ENCODE results near the gene PDAP1. TPM values are rescaled to one million over a fixed set of nuclear protein-coding genes. Genes with fewer than 3 reads are reported as not detected.
A peak's percentile ranks its signal among the peaks of the same experiment; 100 is the strongest.

The PDAP1 gene
- total RNA-seq, 1 donor from 2014 or later, result 105 TPM

- peak overlapping the region; percentile 99 for H3K27ac Mint-ChIP-seq
- no peak for DNase-seq
- ATAC-seq (ENCODE audit: low read depth), result peak; percentile 4
- intact Hi-C loops (cut with micrococcal nuclease), result loop anchor here (2.0 to 10.0 kb wide), 2 partner anchors 150 to 264 kb away; partner anchors contain the start of genes SMURF1 and ZNF655
- no peak for TF ChIP-seq CTCF (IDR thresholded peaks at IDR 0.05)
- peaks cover 54% of the 10 kb centered on the region for H3K36me3 Mint-ChIP-seq (ENCODE audit: low read depth)
- ChIA-PET CTCF (interaction anchor here (1.0 to 2.0 kb wide), 6 partner anchors 10 to 43 kb away, joined by 3 to 5 read pairs (median 3); no protein-coding TSS in a partner anchor), POLR2A (interaction anchor here (0.6 to 5.0 kb wide), 31 partner anchors 9 to 1177 kb away, joined by 3 to 189 read pairs (median 7); partner anchors contain the start of genes ARPC1A, ARPC1B, ATP5MF and CPSF4)
- H3K9me3 Mint-ChIP-seq, result no peaks in the 10 kb centered on the region
- no peaks in the 10 kb centered on the region for H3K27me3 Mint-ChIP-seq
- peaks cover 51% of the 10 kb centered on the region for H3K4me1 Mint-ChIP-seq
- H3K4me3 Mint-ChIP-seq, result peak overlapping the region; percentile 100
Observed at GRCh38 chr7:99409192-99409572, 785 bp upstream of the PDAP1 start.

- Mint-ChIP-seq H3K4me1 (peaks cover 57% of the 10 kb centered on the region), H3K27me3 (no peaks in the 10 kb centered on the region), H3K27ac (peak overlapping the region; percentile 99), H3K4me3 (peak overlapping the region; percentile 100), H3K36me3 (ENCODE audit: low read depth) (peaks cover 60% of the 10 kb centered on the region), H3K9me3 (no peaks in the 10 kb centered on the region)
- no peak for TF ChIP-seq CTCF (IDR thresholded peaks at IDR 0.05)
- DNase-seq, result peak; percentile 27
- POLR2A ChIA-PET, result interaction anchor here (1.0 to 5.0 kb wide), 25 partner anchors 8 to 1094 kb away, joined by 3 to 189 read pairs (median 9); partner anchors contain the start of genes ARPC1A, ARPC1B, ATP5MF and CPSF4
- CTCF ChIA-PET, result interaction anchor here (0.8 to 2.0 kb wide), 5 partner anchors 9 to 43 kb away, joined by 3 to 7 read pairs (median 5); no protein-coding TSS in a partner anchor
- intact Hi-C loops (cut with micrococcal nuclease), result loop anchor here (1.0 to 10.0 kb wide), 12 partner anchors 15 to 263 kb away; partner anchors contain the start of genes ARPC1A, ARPC1B, ATP5MF and CPSF4
- ATAC-seq (ENCODE audit: low read depth), result no peak
Observed at GRCh38 chr7:99407872-99408378, 472 bp downstream of the PDAP1 start.

- no peaks in the 10 kb centered on the region for H3K27me3 Mint-ChIP-seq
- TF ChIP-seq CTCF (IDR thresholded peaks at IDR 0.05), result no peak
- ATAC-seq (ENCODE audit: low read depth), result no peak
- ChIA-PET POLR2A (interaction anchor here (0.6 to 5.0 kb wide), 7 partner anchors 8 to 1015 kb away, joined by 3 to 189 read pairs (median 10); partner anchors contain the start of gene ARPC1B), CTCF (interaction anchor here (1.2 kb wide), 2 partner anchors 41 to 49 kb away, joined by 3 to 7 read pairs; no protein-coding TSS in a partner anchor)
- no peak for DNase-seq
- H3K4me3 Mint-ChIP-seq, result peak overlapping the region; percentile 100
- peaks cover 57% of the 10 kb centered on the region for H3K4me1 Mint-ChIP-seq
- H3K9me3 Mint-ChIP-seq, result no peaks in the 10 kb centered on the region
- peak overlapping the region; percentile 18 for H3K27ac Mint-ChIP-seq
- peaks cover 53% of the 10 kb centered on the region for H3K36me3 Mint-ChIP-seq (ENCODE audit: low read depth)
- intact Hi-C loops (cut with micrococcal nuclease), result loop anchor here (10.0 kb wide), 1 partner anchor 262 kb away; the partner anchor contains the start of gene SMURF1
Observed at GRCh38 chr7:99406557-99406956, 1.8 kb downstream of the PDAP1 start.

- CTCF ChIA-PET, result no interaction called here
- no peak for DNase-seq
- no peaks in the 10 kb centered on the region for H3K9me3 Mint-ChIP-seq
Observed at GRCh38 chr7:99404977-99405320, 3.4 kb downstream of the PDAP1 start.

More at GRCh38 chr7:99404977-99405320, 3.4 kb downstream of the PDAP1 start:
- Mint-ChIP-seq H3K27me3 (no peaks in the 10 kb centered on the region), H3K36me3 (ENCODE audit: low read depth) (peaks cover 56% of the 10 kb centered on the region), H3K4me1 (peaks cover 47% of the 10 kb centered on the region), H3K4me3 (no peak overlapping the region), H3K27ac (no peak overlapping the region)
- TF ChIP-seq CTCF (IDR thresholded peaks at IDR 0.05), result no peak
- ATAC-seq (ENCODE audit: low read depth), result no peak
- POLR2A ChIA-PET, result interaction anchor here (0.7 to 1.7 kb wide), 3 partner anchors 12 to 33 kb away, joined by 3 to 6 read pairs (median 5); no protein-coding TSS in a partner anchor
- intact Hi-C loops (cut with micrococcal nuclease), result loop anchor here (10.0 kb wide), 1 partner anchor 260 kb away; the partner anchor contains the start of gene SMURF1
